ENCODE data around the gene MBD5. TPM values are rescaled to one million over a fixed set of nuclear protein-coding genes. Genes with fewer than 3 reads are reported as not detected.

Gene MBD5
- total RNA-seq, 1 donor from 2014 or later, result 42.1 TPM

DNA sequence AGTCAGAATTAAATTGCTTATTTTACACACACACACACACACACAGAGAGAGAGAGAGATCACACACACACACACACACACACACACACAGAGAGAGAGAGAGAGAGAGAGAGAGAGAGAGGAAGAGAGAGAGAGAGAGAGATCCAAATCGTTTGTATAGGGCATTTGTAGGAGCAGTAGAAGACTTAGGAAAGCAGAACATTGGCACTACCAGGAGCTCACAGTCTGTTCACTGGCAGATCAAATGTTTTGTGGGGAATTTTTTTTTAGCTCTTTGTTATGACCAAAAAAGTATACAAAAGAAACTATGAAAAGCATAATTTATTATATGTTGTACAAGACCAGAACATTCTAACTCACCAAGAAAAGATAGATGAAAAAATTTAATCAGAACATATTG lies 81.8 kb downstream of the MBD5 start:
- H3K4me1 ChIP-seq, result no peaks in the 10 kb centered on the region
- no peaks in the 10 kb centered on the region for H3K9me3 ChIP-seq
- ATAC-seq (no peak), DNase-seq (no peak)
- no peak overlapping the region for H3K27ac ChIP-seq
- TF ChIP-seq, protein P1, sequence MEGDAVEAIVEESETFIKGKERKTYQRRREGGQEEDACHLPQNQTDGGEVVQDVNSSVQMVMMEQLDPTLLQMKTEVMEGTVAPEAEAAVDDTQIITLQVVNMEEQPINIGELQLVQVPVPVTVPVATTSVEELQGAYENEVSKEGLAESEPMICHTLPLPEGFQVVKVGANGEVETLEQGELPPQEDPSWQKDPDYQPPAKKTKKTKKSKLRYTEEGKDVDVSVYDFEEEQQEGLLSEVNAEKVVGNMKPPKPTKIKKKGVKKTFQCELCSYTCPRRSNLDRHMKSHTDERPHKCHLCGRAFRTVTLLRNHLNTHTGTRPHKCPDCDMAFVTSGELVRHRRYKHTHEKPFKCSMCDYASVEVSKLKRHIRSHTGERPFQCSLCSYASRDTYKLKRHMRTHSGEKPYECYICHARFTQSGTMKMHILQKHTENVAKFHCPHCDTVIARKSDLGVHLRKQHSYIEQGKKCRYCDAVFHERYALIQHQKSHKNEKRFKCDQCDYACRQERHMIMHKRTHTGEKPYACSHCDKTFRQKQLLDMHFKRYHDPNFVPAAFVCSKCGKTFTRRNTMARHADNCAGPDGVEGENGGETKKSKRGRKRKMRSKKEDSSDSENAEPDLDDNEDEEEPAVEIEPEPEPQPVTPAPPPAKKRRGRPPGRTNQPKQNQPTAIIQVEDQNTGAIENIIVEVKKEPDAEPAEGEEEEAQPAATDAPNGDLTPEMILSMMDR (IDR thresholded peaks at IDR 0.05), result no peak
- no peaks in the 10 kb centered on the region for H3K36me3 ChIP-seq
- H3K27me3 ChIP-seq, result no peaks in the 10 kb centered on the region
- intact Hi-C loops (cut with DNase I), result no loop called here
- H3K4me3 ChIP-seq, result no peak overlapping the region

DNA sequence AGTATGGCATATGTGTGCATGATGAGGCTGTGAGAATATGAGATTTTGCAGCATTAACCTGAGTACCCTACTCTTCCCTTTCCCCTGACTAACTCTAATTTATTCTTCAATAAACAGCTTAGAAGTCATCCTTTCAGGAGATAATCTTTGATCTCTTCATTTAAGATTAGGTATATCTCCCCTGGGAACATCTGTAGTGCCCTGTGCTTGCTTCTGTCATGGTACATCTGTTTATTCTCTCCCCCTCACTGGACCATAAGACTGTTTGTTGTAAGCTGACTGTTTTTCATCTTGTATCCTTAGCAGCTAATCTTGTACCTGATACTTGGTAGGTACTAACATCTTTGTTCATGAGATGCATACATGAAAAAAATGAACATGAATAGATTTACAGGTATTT lies 83.1 kb downstream of the MBD5 start:
- no peak overlapping the region for H3K27ac ChIP-seq
- TF ChIP-seq, protein P1 (IDR thresholded peaks at IDR 0.05), result no peak

DNA sequence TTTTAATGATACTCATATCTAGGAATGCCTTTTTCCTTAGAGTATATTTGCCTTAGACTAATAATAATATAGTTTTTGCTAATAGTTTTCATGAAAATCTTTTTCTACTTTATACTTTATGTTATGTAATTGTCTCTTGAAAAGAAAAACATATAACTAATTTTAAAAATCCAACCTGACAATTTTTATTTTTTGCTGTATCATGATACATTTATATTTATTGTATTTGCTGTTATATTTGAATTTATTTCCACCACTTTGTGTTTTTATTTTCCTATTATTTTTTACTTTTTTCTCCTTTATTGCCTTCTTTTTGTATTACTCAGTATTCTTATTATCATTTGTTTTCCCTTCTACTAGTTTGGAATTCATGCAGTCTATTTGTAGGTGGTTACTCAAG lies 85.4 kb downstream of the MBD5 start:
- H3K36me3 ChIP-seq, result no peaks in the 10 kb centered on the region
- intact Hi-C loops (cut with DNase I), result no loop called here
- no peak overlapping the region for H3K27ac ChIP-seq
- no peak overlapping the region for H3K4me3 ChIP-seq
- H3K9me3 ChIP-seq, result no peaks in the 10 kb centered on the region
- no peaks in the 10 kb centered on the region for H3K4me1 ChIP-seq
- TF ChIP-seq, protein P1 (IDR thresholded peaks at IDR 0.05), result no peak
- no peaks in the 10 kb centered on the region for H3K27me3 ChIP-seq
- ATAC-seq (no peak), DNase-seq (no peak)

More for the DNA sequence above, 83.1 kb downstream of the MBD5 start:
- Histone ChIP-seq H3K4me1 (no peaks in the 10 kb centered on the region), H3K9me3 (no peaks in the 10 kb centered on the region), H3K36me3 (no peaks in the 10 kb centered on the region), H3K4me3 (no peak overlapping the region), H3K27me3 (no peaks in the 10 kb centered on the region)
- DNase-seq, result no peak
- intact Hi-C loops (cut with DNase I), result no loop called here
- no peak for ATAC-seq

DNA sequence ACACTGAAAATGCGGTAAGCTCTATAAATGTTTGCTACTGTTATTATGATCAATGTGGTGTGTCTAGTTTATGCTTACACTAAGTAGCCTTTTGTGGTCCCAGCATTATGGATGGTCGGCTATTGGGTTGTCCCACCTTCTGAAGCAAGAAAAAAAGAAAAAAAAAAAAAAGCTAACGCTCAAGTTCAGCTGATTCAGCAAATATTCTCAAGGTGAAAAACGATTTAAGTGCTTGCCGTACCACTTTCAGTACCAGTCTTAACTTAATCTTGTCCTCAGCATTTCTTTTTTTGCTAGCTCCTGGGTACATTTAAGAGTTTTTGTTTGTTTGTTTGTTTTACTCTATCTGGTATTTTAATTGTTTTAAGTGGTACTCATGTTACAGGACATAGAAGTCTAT lies 87.5 kb downstream of the MBD5 start:
- no peaks in the 10 kb centered on the region for H3K27me3 ChIP-seq
- H3K36me3 ChIP-seq, result no peaks in the 10 kb centered on the region
- no peak for ATAC-seq
- H3K4me1 ChIP-seq, result no peaks in the 10 kb centered on the region
- no peak overlapping the region for H3K27ac ChIP-seq
- no peak for DNase-seq
- no peak overlapping the region for H3K4me3 ChIP-seq
- TF ChIP-seq, protein P1 (IDR thresholded peaks at IDR 0.05), result no peak
- intact Hi-C loops (cut with DNase I), result no loop called here
- no peaks in the 10 kb centered on the region for H3K9me3 ChIP-seq

DNA sequence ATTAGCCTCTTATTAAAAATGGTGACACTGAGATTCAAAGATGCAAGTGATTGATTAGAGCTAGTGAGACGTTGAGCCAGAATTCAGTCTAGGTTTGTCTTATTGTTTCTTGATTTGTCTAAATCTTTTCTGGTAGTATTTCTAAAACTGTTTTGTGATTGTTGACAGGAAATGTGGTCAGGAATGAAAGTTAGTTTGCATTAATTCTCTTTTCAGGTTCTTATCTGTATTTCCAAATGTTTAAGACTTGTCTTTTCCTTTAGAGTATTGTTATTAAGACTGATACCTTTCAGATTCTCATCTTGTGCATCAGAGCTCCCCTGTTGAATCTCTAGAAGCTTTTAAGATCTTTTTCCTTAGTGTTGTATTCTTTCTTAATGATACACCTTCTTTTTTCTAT lies 89.3 kb downstream of the MBD5 start:
- H3K4me1 ChIP-seq, result no peaks in the 10 kb centered on the region
- no peak overlapping the region for H3K4me3 ChIP-seq
- no peaks in the 10 kb centered on the region for H3K36me3 ChIP-seq
- no peak overlapping the region for H3K27ac ChIP-seq
- intact Hi-C loops (cut with DNase I), result no loop called here
- TF ChIP-seq, protein P1 (IDR thresholded peaks at IDR 0.05), result no peak
- ATAC-seq, result no peak
- H3K9me3 ChIP-seq, result no peaks in the 10 kb centered on the region
- no peak for DNase-seq
- no peaks in the 10 kb centered on the region for H3K27me3 ChIP-seq

DNA sequence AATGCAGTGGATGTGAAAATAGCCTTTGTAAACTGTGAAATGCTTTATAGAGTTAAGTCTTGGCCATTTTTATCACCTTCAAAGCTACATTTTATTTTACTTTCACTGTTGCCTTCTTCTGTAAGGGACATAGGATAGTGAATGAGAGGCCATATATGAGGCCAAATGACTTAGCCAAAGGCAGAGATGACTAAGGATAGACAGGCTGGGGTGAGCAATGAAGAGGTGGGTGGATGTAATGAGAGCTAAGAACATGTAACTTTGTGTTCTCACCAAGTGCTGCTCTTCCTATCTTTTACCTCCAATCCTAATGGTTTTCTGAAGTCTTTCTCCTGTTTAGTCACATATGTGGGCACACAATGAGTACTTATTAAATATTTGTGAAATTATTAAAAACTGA lies 101.9 kb downstream of the MBD5 start:
- Histone ChIP-seq H3K27ac (no peak overlapping the region), H3K36me3 (no peaks in the 10 kb centered on the region), H3K4me1 (no peaks in the 10 kb centered on the region), H3K9me3 (no peaks in the 10 kb centered on the region), H3K4me3 (no peak overlapping the region), H3K27me3 (no peaks in the 10 kb centered on the region)
- ATAC-seq (no peak), DNase-seq (no peak)
- TF ChIP-seq, protein P1 (IDR thresholded peaks at IDR 0.05), result no peak
- intact Hi-C loops (cut with DNase I), result no loop called here

All from upper lobe of right lung (tissue), 1 donor.